GM12878 (cell line): Measurements from ENCODE around the gene COX5A.

Source experiments
- EZH2 ChIP-seq: IDR thresholded peaks from 2 replicates; pipeline ENCODE4 v1.6.1; 2012; ENCODE audit warnings: low read depth, mild to moderate bottlenecking, control low read depth, inconsistent platforms, low read length, borderline replicate concordance; ENCODE audit not compliant: control insufficient read depth
- MYC ChIP-seq: IDR thresholded peaks from 2 replicates; pipeline ENCODE4 v1.6.1; 2011; ENCODE audit warnings: mild to moderate bottlenecking, low read length, moderate library complexity, inconsistent platforms; ENCODE audit not compliant: insufficient read depth, insufficient replicate concordance, insufficient read length, severe bottlenecking
- RAD21 ChIP-seq: IDR thresholded peaks from 2 replicates; pipeline ENCODE4 v1.6.1; 2011; ENCODE audit warnings: mild to moderate bottlenecking, low read depth, low read length, moderate library complexity; ENCODE audit not compliant: insufficient read depth
- STAT1 ChIP-seq: fragments of 450-650 bp; conservative IDR thresholded peaks from 2 replicates; pipeline ENCODE4 v1.6.1; 2014; ENCODE audit warnings: antibody characterized with exemption, mild to moderate bottlenecking
- ZZZ3 ChIP-seq: IDR thresholded peaks from 2 replicates; pipeline ENCODE4 v1.6.1; 2011; ENCODE audit warnings: low read depth; ENCODE audit not compliant: control insufficient read depth, insufficient read length
- TF ChIP-seq, protein P1 (sequence below), 3 experiments: IDR thresholded peaks in 2 of 3; conservative IDR thresholded peaks in 1 of 3; 2 replicates each; pipeline ENCODE4 v1.5.1; 2011; ENCODE audit warnings: low read depth in 3 of 3, low read length in 3 of 3, mild to moderate bottlenecking in 3 of 3, control low read depth in 2 of 3, moderate library complexity in 2 of 3, inconsistent platforms in 1 of 3, mixed read lengths in 1 of 3; ENCODE audit not compliant: control insufficient read depth in 2 of 3, insufficient read depth in 1 of 3; ENCODE audit errors: extremely low read depth in 1 of 3
- TF ChIP-seq, protein P2 (sequence below): IDR thresholded peaks from 2 replicates; pipeline ENCODE4 v1.6.1; 2012; ENCODE audit warnings: improper control_type of control experiment, low read depth, low read length; ENCODE audit not compliant: insufficient replicate concordance
- TF ChIP-seq, protein P3 (sequence below): fragments of 150-350 bp; IDR thresholded peaks from 2 replicates; pipeline ENCODE4 v1.6.1; 2016; ENCODE audit warnings: low read depth, low read length
- TF ChIP-seq, protein P4 (sequence below): fragments of 450-650 bp; IDR thresholded peaks from 2 replicates; pipeline ENCODE4 v1.6.1; 2017; ENCODE audit warnings: antibody characterized with exemption, mild to moderate bottlenecking, moderate library complexity

DNA sequence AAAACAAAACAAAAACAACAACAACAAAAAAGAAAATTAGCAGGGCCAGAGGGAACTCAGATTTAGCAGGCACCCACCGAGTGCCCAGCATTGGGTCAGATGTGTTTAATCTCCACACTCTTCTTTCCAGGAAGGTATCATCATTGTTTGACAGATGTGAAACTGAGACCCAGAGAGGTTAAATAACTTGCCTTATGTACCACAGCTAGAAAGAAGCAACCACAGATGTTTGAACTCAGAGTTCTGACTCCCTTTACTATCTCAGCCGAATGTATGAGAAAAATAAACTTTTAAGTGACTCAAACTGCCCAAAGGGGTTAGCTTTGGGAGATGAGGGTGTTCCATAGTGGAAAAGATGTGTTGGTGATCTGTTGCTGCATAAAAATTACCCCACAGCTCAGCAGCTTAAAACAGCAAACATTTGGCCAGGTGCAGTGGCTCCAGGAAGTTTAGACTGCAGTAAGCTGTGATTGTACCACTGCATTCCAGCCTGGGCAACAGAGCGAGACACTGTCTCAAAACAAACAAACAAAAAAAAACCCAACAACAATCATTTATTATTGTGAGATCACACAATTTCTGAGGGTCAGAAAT lies 23.2 kb upstream of the COX5A start:
- no peak for TF ChIP-seq RAD21
- no peak for TF ChIP-seq STAT1
- no peak for TF ChIP-seq MYC
- TF ChIP-seq, protein P1, sequence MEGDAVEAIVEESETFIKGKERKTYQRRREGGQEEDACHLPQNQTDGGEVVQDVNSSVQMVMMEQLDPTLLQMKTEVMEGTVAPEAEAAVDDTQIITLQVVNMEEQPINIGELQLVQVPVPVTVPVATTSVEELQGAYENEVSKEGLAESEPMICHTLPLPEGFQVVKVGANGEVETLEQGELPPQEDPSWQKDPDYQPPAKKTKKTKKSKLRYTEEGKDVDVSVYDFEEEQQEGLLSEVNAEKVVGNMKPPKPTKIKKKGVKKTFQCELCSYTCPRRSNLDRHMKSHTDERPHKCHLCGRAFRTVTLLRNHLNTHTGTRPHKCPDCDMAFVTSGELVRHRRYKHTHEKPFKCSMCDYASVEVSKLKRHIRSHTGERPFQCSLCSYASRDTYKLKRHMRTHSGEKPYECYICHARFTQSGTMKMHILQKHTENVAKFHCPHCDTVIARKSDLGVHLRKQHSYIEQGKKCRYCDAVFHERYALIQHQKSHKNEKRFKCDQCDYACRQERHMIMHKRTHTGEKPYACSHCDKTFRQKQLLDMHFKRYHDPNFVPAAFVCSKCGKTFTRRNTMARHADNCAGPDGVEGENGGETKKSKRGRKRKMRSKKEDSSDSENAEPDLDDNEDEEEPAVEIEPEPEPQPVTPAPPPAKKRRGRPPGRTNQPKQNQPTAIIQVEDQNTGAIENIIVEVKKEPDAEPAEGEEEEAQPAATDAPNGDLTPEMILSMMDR (IDR thresholded peaks at IDR 0.05 in 2 of 3, conservative IDR thresholded peaks at IDR 0.05 in 1 of 3; ENCODE audit: control insufficient read depth in 2 of 3, extremely low read depth in 1 of 3, insufficient read depth in 1 of 3, low read depth in 3 of 3, low read length in 3 of 3) = no peak
- TF ChIP-seq, protein P2, sequence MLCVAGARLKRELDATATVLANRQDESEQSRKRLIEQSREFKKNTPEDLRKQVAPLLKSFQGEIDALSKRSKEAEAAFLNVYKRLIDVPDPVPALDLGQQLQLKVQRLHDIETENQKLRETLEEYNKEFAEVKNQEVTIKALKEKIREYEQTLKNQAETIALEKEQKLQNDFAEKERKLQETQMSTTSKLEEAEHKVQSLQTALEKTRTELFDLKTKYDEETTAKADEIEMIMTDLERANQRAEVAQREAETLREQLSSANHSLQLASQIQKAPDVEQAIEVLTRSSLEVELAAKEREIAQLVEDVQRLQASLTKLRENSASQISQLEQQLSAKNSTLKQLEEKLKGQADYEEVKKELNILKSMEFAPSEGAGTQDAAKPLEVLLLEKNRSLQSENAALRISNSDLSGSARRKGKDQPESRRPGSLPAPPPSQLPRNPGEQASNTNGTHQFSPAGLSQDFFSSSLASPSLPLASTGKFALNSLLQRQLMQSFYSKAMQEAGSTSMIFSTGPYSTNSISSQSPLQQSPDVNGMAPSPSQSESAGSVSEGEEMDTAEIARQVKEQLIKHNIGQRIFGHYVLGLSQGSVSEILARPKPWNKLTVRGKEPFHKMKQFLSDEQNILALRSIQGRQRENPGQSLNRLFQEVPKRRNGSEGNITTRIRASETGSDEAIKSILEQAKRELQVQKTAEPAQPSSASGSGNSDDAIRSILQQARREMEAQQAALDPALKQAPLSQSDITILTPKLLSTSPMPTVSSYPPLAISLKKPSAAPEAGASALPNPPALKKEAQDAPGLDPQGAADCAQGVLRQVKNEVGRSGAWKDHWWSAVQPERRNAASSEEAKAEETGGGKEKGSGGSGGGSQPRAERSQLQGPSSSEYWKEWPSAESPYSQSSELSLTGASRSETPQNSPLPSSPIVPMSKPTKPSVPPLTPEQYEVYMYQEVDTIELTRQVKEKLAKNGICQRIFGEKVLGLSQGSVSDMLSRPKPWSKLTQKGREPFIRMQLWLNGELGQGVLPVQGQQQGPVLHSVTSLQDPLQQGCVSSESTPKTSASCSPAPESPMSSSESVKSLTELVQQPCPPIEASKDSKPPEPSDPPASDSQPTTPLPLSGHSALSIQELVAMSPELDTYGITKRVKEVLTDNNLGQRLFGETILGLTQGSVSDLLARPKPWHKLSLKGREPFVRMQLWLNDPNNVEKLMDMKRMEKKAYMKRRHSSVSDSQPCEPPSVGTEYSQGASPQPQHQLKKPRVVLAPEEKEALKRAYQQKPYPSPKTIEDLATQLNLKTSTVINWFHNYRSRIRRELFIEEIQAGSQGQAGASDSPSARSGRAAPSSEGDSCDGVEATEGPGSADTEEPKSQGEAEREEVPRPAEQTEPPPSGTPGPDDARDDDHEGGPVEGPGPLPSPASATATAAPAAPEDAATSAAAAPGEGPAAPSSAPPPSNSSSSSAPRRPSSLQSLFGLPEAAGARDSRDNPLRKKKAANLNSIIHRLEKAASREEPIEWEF = no peak
- TF ChIP-seq, protein P3, sequence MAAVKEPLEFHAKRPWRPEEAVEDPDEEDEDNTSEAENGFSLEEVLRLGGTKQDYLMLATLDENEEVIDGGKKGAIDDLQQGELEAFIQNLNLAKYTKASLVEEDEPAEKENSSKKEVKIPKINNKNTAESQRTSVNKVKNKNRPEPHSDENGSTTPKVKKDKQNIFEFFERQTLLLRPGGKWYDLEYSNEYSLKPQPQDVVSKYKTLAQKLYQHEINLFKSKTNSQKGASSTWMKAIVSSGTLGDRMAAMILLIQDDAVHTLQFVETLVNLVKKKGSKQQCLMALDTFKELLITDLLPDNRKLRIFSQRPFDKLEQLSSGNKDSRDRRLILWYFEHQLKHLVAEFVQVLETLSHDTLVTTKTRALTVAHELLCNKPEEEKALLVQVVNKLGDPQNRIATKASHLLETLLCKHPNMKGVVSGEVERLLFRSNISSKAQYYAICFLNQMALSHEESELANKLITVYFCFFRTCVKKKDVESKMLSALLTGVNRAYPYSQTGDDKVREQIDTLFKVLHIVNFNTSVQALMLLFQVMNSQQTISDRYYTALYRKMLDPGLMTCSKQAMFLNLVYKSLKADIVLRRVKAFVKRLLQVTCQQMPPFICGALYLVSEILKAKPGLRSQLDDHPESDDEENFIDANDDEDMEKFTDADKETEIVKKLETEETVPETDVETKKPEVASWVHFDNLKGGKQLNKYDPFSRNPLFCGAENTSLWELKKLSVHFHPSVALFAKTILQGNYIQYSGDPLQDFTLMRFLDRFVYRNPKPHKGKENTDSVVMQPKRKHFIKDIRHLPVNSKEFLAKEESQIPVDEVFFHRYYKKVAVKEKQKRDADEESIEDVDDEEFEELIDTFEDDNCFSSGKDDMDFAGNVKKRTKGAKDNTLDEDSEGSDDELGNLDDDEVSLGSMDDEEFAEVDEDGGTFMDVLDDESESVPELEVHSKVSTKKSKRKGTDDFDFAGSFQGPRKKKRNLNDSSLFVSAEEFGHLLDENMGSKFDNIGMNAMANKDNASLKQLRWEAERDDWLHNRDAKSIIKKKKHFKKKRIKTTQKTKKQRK = no peak
- TF ChIP-seq, protein P4, sequence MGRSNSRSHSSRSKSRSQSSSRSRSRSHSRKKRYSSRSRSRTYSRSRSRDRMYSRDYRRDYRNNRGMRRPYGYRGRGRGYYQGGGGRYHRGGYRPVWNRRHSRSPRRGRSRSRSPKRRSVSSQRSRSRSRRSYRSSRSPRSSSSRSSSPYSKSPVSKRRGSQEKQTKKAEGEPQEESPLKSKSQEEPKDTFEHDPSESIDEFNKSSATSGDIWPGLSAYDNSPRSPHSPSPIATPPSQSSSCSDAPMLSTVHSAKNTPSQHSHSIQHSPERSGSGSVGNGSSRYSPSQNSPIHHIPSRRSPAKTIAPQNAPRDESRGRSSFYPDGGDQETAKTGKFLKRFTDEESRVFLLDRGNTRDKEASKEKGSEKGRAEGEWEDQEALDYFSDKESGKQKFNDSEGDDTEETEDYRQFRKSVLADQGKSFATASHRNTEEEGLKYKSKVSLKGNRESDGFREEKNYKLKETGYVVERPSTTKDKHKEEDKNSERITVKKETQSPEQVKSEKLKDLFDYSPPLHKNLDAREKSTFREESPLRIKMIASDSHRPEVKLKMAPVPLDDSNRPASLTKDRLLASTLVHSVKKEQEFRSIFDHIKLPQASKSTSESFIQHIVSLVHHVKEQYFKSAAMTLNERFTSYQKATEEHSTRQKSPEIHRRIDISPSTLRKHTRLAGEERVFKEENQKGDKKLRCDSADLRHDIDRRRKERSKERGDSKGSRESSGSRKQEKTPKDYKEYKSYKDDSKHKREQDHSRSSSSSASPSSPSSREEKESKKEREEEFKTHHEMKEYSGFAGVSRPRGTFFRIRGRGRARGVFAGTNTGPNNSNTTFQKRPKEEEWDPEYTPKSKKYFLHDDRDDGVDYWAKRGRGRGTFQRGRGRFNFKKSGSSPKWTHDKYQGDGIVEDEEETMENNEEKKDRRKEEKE = no peak
- no peak for TF ChIP-seq EZH2
- TF ChIP-seq ZZZ3 = no peak
